ENCODE measurements around the gene IGSF22. TPM values are rescaled to one million over a fixed set of nuclear protein-coding genes. Genes with fewer than 3 reads are reported as not detected.

Gene IGSF22
- total and polyA plus RNA-seq, 9 donors: 2.2 to 8.9 (median 3.8) TPM

DNA sequence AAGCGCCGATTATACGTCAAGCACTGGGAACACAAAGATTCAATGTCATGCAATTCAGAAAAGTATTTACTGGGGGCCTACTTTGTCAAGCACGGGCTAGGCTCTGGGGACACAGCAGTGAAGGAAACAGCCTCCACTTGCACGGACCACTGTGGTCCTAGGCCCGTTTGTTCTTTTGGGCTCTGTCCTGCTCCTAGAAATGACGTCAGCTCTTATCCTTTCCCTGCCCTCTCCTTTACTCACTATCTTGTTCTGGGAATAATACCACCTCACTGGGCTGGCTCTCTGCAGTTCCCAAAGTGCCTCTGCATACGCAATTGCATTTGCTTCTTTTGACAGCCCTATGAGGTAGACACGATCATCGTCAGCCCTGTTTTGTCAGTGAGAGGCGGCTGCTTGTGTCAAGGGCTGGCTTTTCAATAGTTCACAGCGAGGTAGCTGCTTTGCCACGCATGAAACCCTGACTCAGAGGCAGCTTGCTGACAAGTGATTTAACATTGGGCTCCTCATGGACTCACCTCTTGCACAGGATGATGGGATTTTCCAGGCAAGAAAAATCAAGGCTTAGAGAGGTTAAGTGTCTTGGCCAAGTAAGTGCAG is 22.9 kb upstream of the IGSF22 start:
- Histone ChIP-seq H3K4me3 (ENCODE audit: low read length) (no peak overlapping the region), H3K4me1 (ENCODE audit: control insufficient read depth, insufficient read depth, low read length) (no peaks in the 10 kb centered on the region), H3K27ac (ENCODE audit: low read length) (no peak overlapping the region), H3K27me3 (ENCODE audit: control insufficient read depth, insufficient read depth, low read length) (peaks cover 2% of the 10 kb centered on the region), H3K36me3 (ENCODE audit: control insufficient read depth, insufficient read depth, low read length) (no peaks in the 10 kb centered on the region), H3K9me3 (replicated peaks; ENCODE audit: control insufficient read depth, low read depth, low read length) (no peaks in the 10 kb centered on the region)
- DNase-seq: no peak
- 71% methylated on average over 13 of the region's 13 CpGs for WGBS (ENCODE audit: insufficient coverage)

DNA sequence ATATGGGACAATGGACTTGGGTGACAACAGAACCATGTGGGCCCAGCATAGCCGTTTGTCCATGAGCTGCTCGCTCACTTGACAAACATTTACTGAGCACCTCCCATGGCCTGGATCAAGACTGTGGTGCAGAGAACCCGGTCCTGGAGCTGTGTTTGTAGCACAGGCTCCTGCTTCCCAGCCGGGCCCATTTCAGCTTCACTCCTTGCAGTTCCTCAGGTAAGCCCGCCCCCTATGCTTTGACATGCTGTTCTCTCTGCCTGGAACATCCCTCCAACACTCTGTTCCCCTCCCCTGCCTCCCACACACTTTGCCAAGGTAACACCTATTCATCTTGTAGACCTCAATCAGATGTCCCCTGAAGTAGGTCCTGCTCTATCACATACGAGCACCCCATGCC is 19.3 kb upstream of the IGSF22 start:
- Histone ChIP-seq H3K9me3 (replicated peaks; ENCODE audit: control insufficient read depth, low read depth, low read length) (no peaks in the 10 kb centered on the region), H3K4me3 (ENCODE audit: low read length) (no peak overlapping the region), H3K36me3 (ENCODE audit: control insufficient read depth, insufficient read depth, low read length) (no peaks in the 10 kb centered on the region), H3K27ac (ENCODE audit: low read length) (no peak overlapping the region), H3K27me3 (ENCODE audit: control insufficient read depth, insufficient read depth, low read length) (no peaks in the 10 kb centered on the region), H3K4me1 (ENCODE audit: control insufficient read depth, insufficient read depth, low read length) (no peaks in the 10 kb centered on the region)
- 70% methylated on average over 6 of the region's 6 CpGs for WGBS (ENCODE audit: insufficient coverage)
- no peak for DNase-seq

DNA sequence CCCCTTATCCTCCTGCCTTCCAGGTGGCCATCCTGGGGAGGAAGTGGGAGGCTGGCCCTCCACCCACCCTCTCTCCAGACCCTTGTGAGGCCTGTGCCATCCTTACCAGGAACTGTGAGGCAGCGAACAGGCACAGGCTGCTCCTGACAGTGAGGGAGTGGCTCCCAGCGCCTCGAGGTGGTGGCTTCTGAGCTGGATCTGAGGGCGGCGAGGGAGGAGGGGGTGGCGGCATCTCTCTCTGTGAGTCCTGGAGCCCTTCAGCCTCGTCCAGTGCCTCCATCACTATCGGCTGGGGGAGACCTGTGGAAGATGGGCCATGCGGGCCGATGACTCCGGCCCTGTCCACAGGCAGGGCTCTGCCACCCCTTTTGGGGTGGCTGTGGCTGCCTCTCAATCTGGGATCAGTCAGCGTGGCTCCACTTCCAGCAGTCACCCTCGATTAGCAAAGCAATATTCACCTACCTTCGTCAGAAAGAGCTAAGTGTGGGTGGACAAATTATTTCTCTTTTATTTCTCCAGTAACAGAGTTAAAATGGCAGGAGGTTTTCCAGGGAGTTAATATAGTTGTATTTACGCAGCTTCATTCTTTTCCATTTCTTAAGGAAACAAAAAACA is 18.0 kb upstream of the IGSF22 start:
- no peaks in the 10 kb centered on the region for H3K27me3 ChIP-seq (ENCODE audit: control insufficient read depth, insufficient read depth, low read length)
- no peak overlapping the region for H3K4me3 ChIP-seq (ENCODE audit: low read length)
- no peak for DNase-seq
- H3K9me3 ChIP-seq (replicated peaks; ENCODE audit: control insufficient read depth, low read depth, low read length): no peaks in the 10 kb centered on the region
- 80% methylated on average over 11 of the region's 15 CpGs for WGBS (ENCODE audit: insufficient coverage)
- no peaks in the 10 kb centered on the region for H3K36me3 ChIP-seq (ENCODE audit: control insufficient read depth, insufficient read depth, low read length)
- H3K27ac ChIP-seq (ENCODE audit: low read length): no peak overlapping the region
- no peaks in the 10 kb centered on the region for H3K4me1 ChIP-seq (ENCODE audit: control insufficient read depth, insufficient read depth, low read length)

DNA sequence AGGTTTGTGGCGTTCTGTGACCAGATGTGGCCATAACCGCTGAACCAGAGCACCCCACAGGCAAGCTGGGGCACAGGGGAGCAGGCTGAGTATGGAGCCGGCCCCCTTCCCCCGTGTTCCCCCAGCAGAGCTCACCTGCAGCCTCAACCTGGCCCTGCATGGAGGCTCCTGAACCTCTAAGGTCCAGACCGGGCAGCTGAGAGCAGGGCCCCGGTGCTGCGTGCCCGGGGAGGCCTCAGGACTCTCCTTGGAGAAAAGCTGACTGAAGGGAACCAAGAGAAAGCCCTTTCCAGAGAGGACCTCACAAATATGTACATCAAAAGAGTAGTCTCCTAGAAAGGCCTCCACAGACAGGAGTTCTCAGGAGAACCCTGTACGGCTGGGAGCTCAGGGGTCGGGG is 17.4 kb upstream of the IGSF22 start:
- no peak for DNase-seq
- H3K4me3 ChIP-seq (ENCODE audit: low read length): no peak overlapping the region
- no peak overlapping the region for H3K27ac ChIP-seq (ENCODE audit: low read length)
- H3K9me3 ChIP-seq (replicated peaks; ENCODE audit: control insufficient read depth, low read depth, low read length): no peaks in the 10 kb centered on the region
- H3K4me1 ChIP-seq (ENCODE audit: control insufficient read depth, insufficient read depth, low read length): no peaks in the 10 kb centered on the region
- 87% methylated on average over 8 of the region's 10 CpGs for WGBS (ENCODE audit: insufficient coverage)
- H3K36me3 ChIP-seq (ENCODE audit: control insufficient read depth, insufficient read depth, low read length): no peaks in the 10 kb centered on the region
- H3K27me3 ChIP-seq (ENCODE audit: control insufficient read depth, insufficient read depth, low read length): no peaks in the 10 kb centered on the region

DNA sequence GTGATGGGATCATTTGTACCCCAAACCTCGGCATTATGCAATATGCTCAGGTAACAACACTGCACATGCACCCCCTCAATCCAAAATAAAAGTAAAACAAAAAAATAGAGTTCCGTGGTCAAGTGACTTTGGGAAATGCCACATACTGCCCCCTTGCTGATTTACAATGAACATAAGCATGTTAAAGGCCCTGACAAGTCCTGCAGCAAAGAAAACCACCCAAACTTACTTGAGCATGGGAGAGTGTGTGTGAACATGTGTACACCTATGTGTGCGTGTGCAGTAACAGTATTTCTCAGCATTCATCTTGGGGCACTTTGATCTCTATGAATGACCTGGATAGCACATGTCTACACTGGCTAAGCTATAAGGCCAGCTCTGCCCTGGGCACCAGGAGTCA is 15.8 kb upstream of the IGSF22 start:
- Histone ChIP-seq H3K27me3 (ENCODE audit: control insufficient read depth, insufficient read depth, low read length) (no peaks in the 10 kb centered on the region), H3K36me3 (ENCODE audit: control insufficient read depth, insufficient read depth, low read length) (no peaks in the 10 kb centered on the region), H3K4me3 (ENCODE audit: low read length) (no peak overlapping the region), H3K27ac (ENCODE audit: low read length) (no peak overlapping the region), H3K9me3 (replicated peaks; ENCODE audit: control insufficient read depth, low read depth, low read length) (no peaks in the 10 kb centered on the region), H3K4me1 (ENCODE audit: control insufficient read depth, insufficient read depth, low read length) (no peaks in the 10 kb centered on the region)
- no peak for DNase-seq
- WGBS (ENCODE audit: insufficient coverage): 83% methylated on average over 3 of the region's 3 CpGs

DNA sequence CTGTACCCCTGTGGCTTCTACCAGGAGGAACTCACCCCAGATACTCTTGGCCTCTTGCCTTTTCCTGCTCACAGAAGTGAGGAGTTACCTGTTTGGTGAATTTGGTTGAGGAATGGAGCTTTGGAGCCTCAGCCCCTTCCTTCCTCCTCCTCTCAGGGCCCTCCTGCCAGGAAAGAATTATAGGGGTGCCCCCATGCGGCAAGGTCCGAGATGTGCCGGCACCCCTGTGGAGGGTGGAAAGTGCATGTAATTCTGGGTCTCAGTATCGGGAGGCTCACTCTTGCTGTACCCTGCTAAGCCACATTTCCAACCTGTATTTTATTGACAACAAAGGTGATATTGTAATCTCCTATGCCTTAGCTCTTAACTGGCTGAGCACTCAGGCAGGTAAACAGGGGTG is 13.7 kb upstream of the IGSF22 start:
- no peaks in the 10 kb centered on the region for H3K36me3 ChIP-seq (ENCODE audit: control insufficient read depth, insufficient read depth, low read length)
- no CpG with 5 or more reads among the region's 4 CpGs for WGBS (ENCODE audit: insufficient coverage)
- no peaks in the 10 kb centered on the region for H3K9me3 ChIP-seq (replicated peaks; ENCODE audit: control insufficient read depth, low read depth, low read length)
- H3K27me3 ChIP-seq (ENCODE audit: control insufficient read depth, insufficient read depth, low read length): no peaks in the 10 kb centered on the region
- no peak overlapping the region for H3K27ac ChIP-seq (ENCODE audit: low read length)
- no peak for DNase-seq
- no peaks in the 10 kb centered on the region for H3K4me1 ChIP-seq (ENCODE audit: control insufficient read depth, insufficient read depth, low read length)
- no peak overlapping the region for H3K4me3 ChIP-seq (ENCODE audit: low read length)

DNA sequence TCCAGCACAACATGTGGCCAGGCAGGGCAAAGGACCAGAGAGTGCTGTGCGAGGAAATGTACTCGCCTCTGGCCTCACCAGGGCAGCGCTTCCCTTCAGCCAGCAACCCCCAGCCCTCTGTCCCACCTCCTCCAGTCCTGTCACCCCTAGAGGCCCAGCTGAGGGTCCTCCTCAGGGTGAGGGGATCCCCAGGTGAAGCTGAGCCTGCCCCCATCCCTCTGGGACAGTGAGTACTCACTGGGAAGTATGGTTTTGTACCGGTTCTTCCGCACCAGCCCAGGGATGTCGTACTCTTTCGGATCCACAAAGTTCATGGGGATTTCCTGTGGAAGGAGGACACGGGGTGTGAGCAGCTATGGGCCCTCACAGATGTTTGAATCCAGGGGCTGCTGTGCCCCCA is 11.7 kb upstream of the IGSF22 start:
- no peaks in the 10 kb centered on the region for H3K36me3 ChIP-seq (ENCODE audit: control insufficient read depth, insufficient read depth, low read length)
- H3K27me3 ChIP-seq (ENCODE audit: control insufficient read depth, insufficient read depth, low read length): no peaks in the 10 kb centered on the region
- no peak overlapping the region for H3K27ac ChIP-seq (ENCODE audit: low read length)
- WGBS (ENCODE audit: insufficient coverage): 81% methylated on average over 5 of the region's 8 CpGs
- H3K4me3 ChIP-seq (ENCODE audit: low read length): no peak overlapping the region
- no peaks in the 10 kb centered on the region for H3K4me1 ChIP-seq (ENCODE audit: control insufficient read depth, insufficient read depth, low read length)
- H3K9me3 ChIP-seq (replicated peaks; ENCODE audit: control insufficient read depth, low read depth, low read length): no peaks in the 10 kb centered on the region
- no peak for DNase-seq

DNA sequence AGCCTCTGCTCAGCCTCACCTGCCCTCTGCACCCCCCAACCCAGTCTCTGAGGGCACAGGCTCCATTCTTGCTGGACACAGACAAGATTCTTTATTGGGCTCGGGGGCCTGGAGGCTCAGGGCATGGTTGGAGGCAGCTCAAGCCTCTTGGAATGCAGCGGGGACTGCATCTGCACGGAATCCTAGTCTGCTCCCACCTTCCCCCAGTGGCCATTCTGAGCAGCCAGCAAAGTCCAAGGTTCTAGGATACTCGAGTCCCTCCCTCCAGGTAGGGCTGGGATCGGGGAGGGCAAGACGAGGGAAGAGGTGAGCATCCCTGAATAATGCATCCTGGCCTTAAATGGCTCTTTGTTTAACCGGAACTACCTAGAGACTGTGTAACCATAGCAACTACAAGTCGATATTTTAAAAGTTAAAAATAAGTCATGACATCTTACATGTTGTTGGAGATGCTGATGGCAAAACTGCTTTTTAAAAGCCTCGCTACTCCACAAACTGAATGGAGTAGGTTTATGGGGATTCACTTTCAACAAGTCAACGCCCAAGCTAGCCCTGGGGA is 10.7 kb upstream of the IGSF22 start:
- Histone ChIP-seq H3K4me3 (ENCODE audit: low read length) (no peak overlapping the region), H3K27me3 (ENCODE audit: control insufficient read depth, insufficient read depth, low read length) (no peaks in the 10 kb centered on the region), H3K27ac (ENCODE audit: low read length) (no peak overlapping the region), H3K9me3 (replicated peaks; ENCODE audit: control insufficient read depth, low read depth, low read length) (no peaks in the 10 kb centered on the region), H3K36me3 (ENCODE audit: control insufficient read depth, insufficient read depth, low read length) (no peaks in the 10 kb centered on the region), H3K4me1 (ENCODE audit: control insufficient read depth, insufficient read depth, low read length) (no peaks in the 10 kb centered on the region)
- WGBS (ENCODE audit: insufficient coverage): 47% methylated on average over 4 of the region's 10 CpGs
- no peak for DNase-seq

DNA sequence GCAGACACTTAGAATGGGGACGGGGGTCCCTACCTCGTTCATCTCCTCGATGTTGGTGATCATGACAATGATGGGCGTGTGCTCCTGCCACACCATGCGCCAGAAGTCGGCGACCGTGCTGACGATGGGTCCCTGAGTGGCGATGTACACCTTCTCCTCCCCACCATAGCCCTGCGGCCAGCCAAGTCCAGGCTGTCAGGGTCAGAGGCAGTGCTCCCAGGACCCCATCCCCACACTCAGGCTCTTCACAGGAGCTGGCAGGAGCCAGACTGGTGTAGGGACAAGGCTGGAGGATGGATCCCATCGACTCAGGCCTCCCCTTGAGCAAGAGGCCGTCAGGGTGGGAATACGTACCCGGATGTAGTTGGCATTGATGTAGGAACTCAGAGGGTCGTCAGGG is 7.2 kb upstream of the IGSF22 start:
- WGBS (ENCODE audit: insufficient coverage): 84% methylated on average over 10 of the region's 16 CpGs
- Histone ChIP-seq H3K27ac (ENCODE audit: low read length) (no peak overlapping the region), H3K4me3 (ENCODE audit: low read length) (no peak overlapping the region), H3K36me3 (ENCODE audit: control insufficient read depth, insufficient read depth, low read length) (no peaks in the 10 kb centered on the region), H3K27me3 (ENCODE audit: control insufficient read depth, insufficient read depth, low read length) (no peaks in the 10 kb centered on the region), H3K4me1 (ENCODE audit: control insufficient read depth, insufficient read depth, low read length) (no peaks in the 10 kb centered on the region), H3K9me3 (replicated peaks; ENCODE audit: control insufficient read depth, low read depth, low read length) (no peaks in the 10 kb centered on the region)
- DNase-seq: no peak

DNA sequence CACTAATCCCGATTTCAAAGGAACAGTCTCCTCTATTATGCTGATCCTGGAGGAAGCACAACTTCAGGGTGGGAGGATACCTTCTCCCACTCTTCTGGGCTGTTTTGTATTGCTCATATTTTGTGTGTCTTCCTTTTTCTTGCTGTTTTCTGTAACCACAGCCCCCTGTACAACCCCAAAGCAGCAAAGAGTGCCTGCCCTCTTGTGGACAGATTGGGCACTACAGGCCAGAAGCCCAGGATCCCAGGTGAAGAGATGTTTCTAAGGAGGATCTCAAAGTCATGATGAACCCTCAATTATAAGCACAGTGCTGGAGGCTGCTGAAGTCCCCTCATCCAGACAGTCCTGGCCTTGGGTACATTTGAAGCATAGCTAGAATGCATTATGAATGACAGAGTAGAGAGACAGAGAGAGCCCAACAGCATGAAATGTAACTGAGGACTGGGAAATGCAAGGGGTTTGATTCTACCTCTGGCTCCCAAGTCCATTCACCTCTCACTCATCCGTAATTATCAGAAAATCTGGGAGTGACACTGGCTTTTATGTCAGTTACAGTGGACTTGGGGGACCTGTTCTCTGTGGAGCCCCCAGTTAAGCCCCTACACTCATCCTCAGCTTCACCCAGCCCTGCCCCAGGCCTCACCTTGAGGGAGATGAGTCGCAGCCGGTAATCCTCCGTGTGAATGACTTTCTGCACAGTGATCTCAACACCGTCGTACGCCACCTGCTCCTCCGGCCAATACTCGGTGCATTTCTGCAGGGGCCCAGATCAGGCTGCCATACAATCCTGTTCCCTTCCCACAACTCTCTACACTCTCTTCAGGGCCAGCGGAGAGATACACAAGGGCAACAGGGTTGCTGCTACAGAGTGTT is 6.2 kb upstream of the IGSF22 start:
- peaks cover 6% of the 10 kb centered on the region for H3K4me1 ChIP-seq (ENCODE audit: control insufficient read depth, insufficient read depth, low read length)
- no peaks in the 10 kb centered on the region for H3K27me3 ChIP-seq (ENCODE audit: control insufficient read depth, insufficient read depth, low read length)
- H3K9me3 ChIP-seq (replicated peaks; ENCODE audit: control insufficient read depth, low read depth, low read length): no peaks in the 10 kb centered on the region
- H3K4me3 ChIP-seq (ENCODE audit: low read length): no peak overlapping the region
- 86% methylated on average over 9 of the region's 11 CpGs for WGBS (ENCODE audit: insufficient coverage)
- no peak overlapping the region for H3K27ac ChIP-seq (ENCODE audit: low read length)
- no peaks in the 10 kb centered on the region for H3K36me3 ChIP-seq (ENCODE audit: control insufficient read depth, insufficient read depth, low read length)
- peak; percentile 64 for DNase-seq
